ENCODE data around the gene AGAP4.
"Not testable (repeated sequence)": the region's sequence is repeated elsewhere in the genome, so short reads cannot be mapped to it uniquely, and the experiment has no call there.

Gene AGAP4

GRCh38 chr10:45790694-45791426, 56.4 kb downstream of the AGAP4 start:
- not testable (repeated sequence) for DNase-seq (ENCODE audit: low read depth)

GRCh38 chr10:45789991-45790390, 57.3 kb downstream of the AGAP4 start:
- DNase-seq (ENCODE audit: low read depth), result not testable (repeated sequence)

GRCh38 chr10:45787212-45787741, 60.0 kb downstream of the AGAP4 start:
- DNase-seq (ENCODE audit: low read depth), result not testable (repeated sequence)

DNA sequence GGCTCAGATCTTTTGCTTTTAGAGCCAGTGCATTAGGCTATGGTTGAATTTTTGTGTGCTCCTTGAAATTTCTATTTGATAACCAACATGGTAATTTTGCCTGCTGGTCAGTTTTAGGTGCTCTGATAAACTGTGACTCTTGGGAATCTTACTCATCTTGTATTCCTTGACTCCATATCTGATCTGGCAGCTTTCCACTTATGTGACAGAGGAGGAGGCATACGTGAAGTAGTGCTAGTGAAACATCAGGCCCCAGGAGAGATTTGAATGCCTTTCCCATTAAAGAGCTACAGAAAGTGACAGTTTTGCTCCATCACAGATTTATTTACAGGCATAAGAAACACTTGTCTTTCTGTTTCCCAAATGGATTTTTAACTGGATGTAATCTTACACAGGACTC, 61.1 kb downstream of the AGAP4 start:
- not testable (repeated sequence) for DNase-seq (ENCODE audit: low read depth)

Measured in stimulated activated CD8-positive, alpha-beta memory T cell treated with anti-CD3 and anti-CD28 coated beads, Interleukin-7, amount 100 ng/mL, for 24 hours (primary cell).